HEK293 (cell line): ENCODE data around the gene NDC1.

Experiments used
- CTCF ChIA-PET: fragments of 350-600 bp; formaldehyde crosslinking; extraction: SDS; loops from one replicate; lab custom pipeline; 2021; ENCODE audit warnings: antibody characterized with exemption; lab: Yijun Ruan, JAX
- POLR2A ChIA-PET: fragments of 300-600 bp; formaldehyde crosslinking; extraction: SDS; loops from one replicate; lab custom pipeline; 2020; ENCODE audit warnings: antibody characterized with exemption, inconsistent platforms; lab: Yijun Ruan, JAX
- H3K27ac ChIP-seq: fragments of 200-500 bp; sonication (Bioruptor generic); 2 replicates; pipeline ENCODE4 v1.5.1; 2014; ENCODE audit warnings: low read depth, low read length, control low read depth, inconsistent platforms; ENCODE audit errors: extremely low read depth
- H3K36me3 ChIP-seq, 2 experiments: fragments of 200-500 bp in 1 of 2; sonication (Bioruptor generic) in 1 of 2; 1 replicate in 1 of 2; 2 replicates in 1 of 2; pipeline ENCODE4 v1.5.1; 2014 to 2017; ENCODE audit warnings: inconsistent platforms in 2 of 2, low read length in 2 of 2; ENCODE audit not compliant: control insufficient read depth in 2 of 2, insufficient read depth in 1 of 2
- H3K4me1 ChIP-seq: fragments of 200-500 bp; sonication (Bioruptor generic); 2 replicates; pipeline ENCODE4 v1.5.1; 2014; ENCODE audit warnings: mild to moderate bottlenecking, low read length, inconsistent platforms; ENCODE audit not compliant: control insufficient read depth, insufficient read depth
- H3K4me3 ChIP-seq: 2 replicates; pipeline ENCODE4 v1.5.1; 2011; ENCODE audit warnings: low read depth, mild to moderate bottlenecking, control low read depth, low read length, moderate library complexity
- H3K9me3 ChIP-seq: fragments of 200-500 bp; sonication (Bioruptor generic); 2 replicates; pipeline ENCODE4 v1.5.1; 2014; ENCODE audit warnings: low read depth, low read length, inconsistent platforms; ENCODE audit not compliant: control insufficient read depth, insufficient read depth
- BCL6B ChIP-seq: fragments of 450-650 bp; formaldehyde crosslinking; IDR thresholded peaks from 2 replicates; pipeline ENCODE4 v1.5.1; 2017; ENCODE audit warnings: missing biosample characterization, missing genetic modification characterization
- OSR2 ChIP-seq: fragments of 450-650 bp; formaldehyde crosslinking; IDR thresholded peaks from 2 replicates; pipeline ENCODE4 v1.5.1; 2016; ENCODE audit warnings: missing biosample characterization, missing genetic modification characterization
- PRDM10 ChIP-seq: fragments of 450-650 bp; formaldehyde crosslinking; IDR thresholded peaks from 2 replicates; pipeline ENCODE4 v1.5.1; 2016; ENCODE audit warnings: missing biosample characterization, missing genetic modification characterization
- SP7 ChIP-seq: fragments of 450-650 bp; formaldehyde crosslinking; IDR thresholded peaks from 2 replicates; pipeline ENCODE4 v1.5.1; 2016; ENCODE audit warnings: missing biosample characterization, missing genetic modification characterization
- TCF7L2 ChIP-seq: IDR thresholded peaks from 2 replicates; pipeline ENCODE4 v1.6.1; 2011; ENCODE audit warnings: low read depth, mild to moderate bottlenecking, inconsistent platforms, low read length, moderate library complexity, borderline replicate concordance
- TRIM28 ChIP-seq: IDR thresholded peaks from 2 replicates; pipeline ENCODE4 v1.6.1; 2011; ENCODE audit warnings: low read length, control low read depth, borderline replicate concordance
- TSHZ1 ChIP-seq: fragments of 450-650 bp; formaldehyde crosslinking; IDR thresholded peaks from 2 replicates; pipeline ENCODE4 v1.5.1; 2016; ENCODE audit warnings: missing biosample characterization, missing genetic modification characterization, borderline replicate concordance
- YY2 ChIP-seq: fragments of 450-650 bp; formaldehyde crosslinking; IDR thresholded peaks from 2 replicates; pipeline ENCODE4 v1.5.1; 2016; ENCODE audit warnings: missing biosample characterization, missing genetic modification characterization
- ZBTB21 ChIP-seq: fragments of 450-650 bp; formaldehyde crosslinking; IDR thresholded peaks from 2 replicates; pipeline ENCODE4 v1.5.1; 2017; ENCODE audit warnings: missing biosample characterization, missing genetic modification characterization
- ZFP3 ChIP-seq: fragments of 450-650 bp; formaldehyde crosslinking; IDR thresholded peaks from 2 replicates; pipeline ENCODE4 v1.5.1; 2016; ENCODE audit warnings: low read depth, missing biosample characterization, missing genetic modification characterization
- ZFP69B ChIP-seq: fragments of 450-650 bp; formaldehyde crosslinking; IDR thresholded peaks from 2 replicates; pipeline ENCODE4 v1.5.1; 2016; ENCODE audit warnings: missing biosample characterization, missing genetic modification characterization
- ZNF121 ChIP-seq: fragments of 450-650 bp; formaldehyde crosslinking; IDR thresholded peaks from 2 replicates; pipeline ENCODE4 v1.5.1; 2016; ENCODE audit warnings: missing biosample characterization, missing genetic modification characterization
- ZNF140 ChIP-seq: fragments of 450-650 bp; formaldehyde crosslinking; IDR thresholded peaks from 2 replicates; pipeline ENCODE4 v1.5.1; 2016; ENCODE audit warnings: missing biosample characterization, missing genetic modification characterization
- ZNF174 ChIP-seq: fragments of 450-650 bp; formaldehyde crosslinking; IDR thresholded peaks from 2 replicates; pipeline ENCODE4 v1.5.0; 2017; ENCODE audit warnings: missing biosample characterization, mild to moderate bottlenecking, missing genetic modification characterization
- ZNF202 ChIP-seq: fragments of 450-650 bp; formaldehyde crosslinking; IDR thresholded peaks from 2 replicates; pipeline ENCODE4 v1.5.1; 2016; ENCODE audit warnings: missing biosample characterization, missing genetic modification characterization, borderline replicate concordance
- ZNF221 ChIP-seq: fragments of 450-650 bp; formaldehyde crosslinking; IDR thresholded peaks from 2 replicates; pipeline ENCODE4 v1.5.1; 2017; ENCODE audit warnings: missing biosample characterization, missing genetic modification characterization, borderline replicate concordance
- ZNF248 ChIP-seq: fragments of 450-650 bp; formaldehyde crosslinking; IDR thresholded peaks from 2 replicates; pipeline ENCODE4 v1.5.1; 2017; ENCODE audit warnings: missing biosample characterization, missing genetic modification characterization
- ZNF302 ChIP-seq: fragments of 450-650 bp; formaldehyde crosslinking; IDR thresholded peaks from 2 replicates; pipeline ENCODE4 v1.5.1; 2016; ENCODE audit warnings: missing biosample characterization, missing genetic modification characterization, low read depth
- ZNF416 ChIP-seq: fragments of 450-650 bp; formaldehyde crosslinking; IDR thresholded peaks from 2 replicates; pipeline ENCODE4 v1.5.1; 2016; ENCODE audit warnings: missing biosample characterization, missing genetic modification characterization
- ZNF473 ChIP-seq: fragments of 450-650 bp; formaldehyde crosslinking; IDR thresholded peaks from 2 replicates; pipeline ENCODE4 v1.5.1; 2017; ENCODE audit warnings: missing biosample characterization, missing genetic modification characterization
- ZNF48 ChIP-seq: fragments of 450-650 bp; formaldehyde crosslinking; IDR thresholded peaks from 2 replicates; pipeline ENCODE4 v1.5.1; 2016; ENCODE audit warnings: missing biosample characterization, missing genetic modification characterization
- ZNF514 ChIP-seq: fragments of 450-650 bp; formaldehyde crosslinking; IDR thresholded peaks from 2 replicates; pipeline ENCODE4 v1.5.1; 2016; ENCODE audit warnings: missing biosample characterization, missing genetic modification characterization
- ZNF677 ChIP-seq: fragments of 450-650 bp; IDR thresholded peaks from 2 replicates; pipeline ENCODE4 v1.5.0; 2018; ENCODE audit warnings: missing biosample characterization, mild to moderate bottlenecking, missing genetic modification characterization, moderate library complexity
- ZSCAN4 ChIP-seq: fragments of 450-650 bp; formaldehyde crosslinking; IDR thresholded peaks from 2 replicates; pipeline ENCODE4 v1.5.1; 2017; ENCODE audit warnings: missing biosample characterization, missing genetic modification characterization

NDC1 gene

GRCh38 chr1:53765657-53766056, 72.4 kb downstream of the NDC1 start:
- ChIA-PET CTCF (interaction anchor here (0.6 to 2.3 kb wide), 2 partner anchors 10 to 147 kb away, joined by 3 to 6 read pairs; no protein-coding TSS in a partner anchor), POLR2A (interaction anchor here (0.6 kb wide), 1 partner anchor 43 kb away, joined by 3 read pairs; no protein-coding TSS in a partner anchor)
- Histone ChIP-seq H3K9me3 (no peaks in the 10 kb centered on the region), H3K36me3 (peaks cover 12 to 38% of the 10 kb centered on the region in 2 experiments), H3K4me1 (no peaks in the 10 kb centered on the region), H3K4me3 (no peak overlapping the region), H3K27ac (no peak overlapping the region)
- TF ChIP-seq ZFP69B (tag by site-specific recombination) (no peak), ZNF302 (tag by site-specific recombination) (no peak), ZNF514 (no peak), TSHZ1 (tag by site-specific recombination) (no peak), ZNF48 (no peak), ZNF248 (tag by site-specific recombination) (no peak), ZNF202 (tag by site-specific recombination) (no peak), ZBTB21 (tag by site-specific recombination) (no peak), SP7 (tag by site-specific recombination) (no peak), PRDM10 (tag by site-specific recombination) (no peak), ZSCAN4 (no peak), YY2 (no peak), ZNF221 (tag by site-specific recombination) (no peak), ZNF416 (no peak)

GRCh38 chr1:53763911-53764310, 74.2 kb downstream of the NDC1 start:
- ChIA-PET POLR2A (no interaction called here), CTCF (interaction anchor here (1.2 kb wide), 2 partner anchors 80 to 278 kb away, joined by 3 to 4 read pairs; no protein-coding TSS in a partner anchor)
- H3K27ac ChIP-seq = no peak overlapping the region
- H3K9me3 ChIP-seq = no peaks in the 10 kb centered on the region
- peaks cover 6 to 28% of the 10 kb centered on the region in 2 experiments; a peak in 2 of 3 replicates for H3K36me3 ChIP-seq
- no peaks in the 10 kb centered on the region for H3K4me1 ChIP-seq
- no peak overlapping the region for H3K4me3 ChIP-seq
- no peak for TF ChIP-seq ZNF677
- no peak for TF ChIP-seq ZNF121 (tag by site-specific recombination)
- TF ChIP-seq TCF7L2 = no peak
- no peak for TF ChIP-seq ZNF140 (tag by site-specific recombination)
- TF ChIP-seq ZNF473 (tag by site-specific recombination) = no peak
- TF ChIP-seq ZNF174 = no peak
- TF ChIP-seq TRIM28 = no peak
- no peak for TF ChIP-seq TSHZ1 (tag by site-specific recombination)
- TF ChIP-seq OSR2 (tag by site-specific recombination) = no peak
- TF ChIP-seq ZFP3 (tag by site-specific recombination) = no peak
- no peak for TF ChIP-seq BCL6B
